Activated CD4-positive, CD25-positive, alpha-beta regulatory T cell (primary cell): ENCODE measurements around the gene ADGRL3.
"Not testable (repeated sequence)": the region's sequence is repeated elsewhere in the genome, so short reads cannot be mapped to it uniquely, and the experiment has no call there.

Source experiments
- DNase-seq, 4 experiments: peaks; one replicate each; lab custom pipeline; 2025; lab: John Stamatoyannopoulos, UW

The ADGRL3 gene

GRCh38 chr4:61350932-61351331 lies 150.8 kb downstream of the ADGRL3 start:
- no peak for DNase-seq

- no peak for DNase-seq
These were observed 156.6 kb downstream of the ADGRL3 start for GRCh38 chr4:61356696-61357095.

- no peak for DNase-seq
These were observed 159.2 kb downstream of the ADGRL3 start for GRCh38 chr4:61359301-61359700.

- DNase-seq, result not testable (repeated sequence)
These were observed 172.7 kb downstream of the ADGRL3 start for GRCh38 chr4:61372817-61373216.

GRCh38 chr4:61373901-61374440 lies 173.8 kb downstream of the ADGRL3 start:
- DNase-seq, result no peak

- DNase-seq, result no peak
These were observed 174.3 kb downstream of the ADGRL3 start for GRCh38 chr4:61374447-61374891.

GRCh38 chr4:61375301-61375700 lies 175.2 kb downstream of the ADGRL3 start:
- DNase-seq, result no peak

- no peak for DNase-seq
These were observed 176.2 kb downstream of the ADGRL3 start for GRCh38 chr4:61376301-61376700.

GRCh38 chr4:61379406-61379805 lies 179.3 kb downstream of the ADGRL3 start:
- DNase-seq, result no peak

- no peak for DNase-seq
These were observed 180.7 kb downstream of the ADGRL3 start for GRCh38 chr4:61380865-61381264.

GRCh38 chr4:61385256-61385655 lies 185.1 kb downstream of the ADGRL3 start:
- no peak for DNase-seq

GRCh38 chr4:61387372-61387771 lies 187.2 kb downstream of the ADGRL3 start:
- not testable (repeated sequence) for DNase-seq

- no peak for DNase-seq
These were observed 189.5 kb downstream of the ADGRL3 start for GRCh38 chr4:61389640-61390039.

- DNase-seq, result no peak
These were observed 195.6 kb downstream of the ADGRL3 start for GRCh38 chr4:61395754-61396153.

- no peak for DNase-seq
These were observed 197.0 kb downstream of the ADGRL3 start for GRCh38 chr4:61397174-61397573.

- DNase-seq, result no peak
These were observed 200.4 kb downstream of the ADGRL3 start for GRCh38 chr4:61400439-61401038.

GRCh38 chr4:61401771-61402170 lies 201.6 kb downstream of the ADGRL3 start:
- no peak for DNase-seq

- DNase-seq, result no peak
These were observed 205.2 kb downstream of the ADGRL3 start for GRCh38 chr4:61405307-61405706.

- no peak for DNase-seq
These were observed 206.6 kb downstream of the ADGRL3 start for GRCh38 chr4:61406677-61407076.

GRCh38 chr4:61407642-61408618 lies 207.8 kb downstream of the ADGRL3 start:
- DNase-seq, result no peak

- no peak for DNase-seq
These were observed 208.7 kb downstream of the ADGRL3 start for GRCh38 chr4:61408861-61409260.

- DNase-seq, result no peak
These were observed 211.1 kb downstream of the ADGRL3 start for GRCh38 chr4:61411241-61411640.

GRCh38 chr4:61425315-61425714 lies 225.2 kb downstream of the ADGRL3 start:
- DNase-seq, result no peak
